GM19324 (cell line): ENCODE results near the gene ARL5C.

Source experiments
- ATAC-seq: cut with Tn5 transposase; IDR thresholded peaks from one replicate; pipeline ENCODE4 v1.9.1; 2021; ENCODE audit warnings: mild to moderate bottlenecking, moderate library complexity; ENCODE audit not compliant: unreplicated experiment, low FRiP score

Gene ARL5C

DNA sequence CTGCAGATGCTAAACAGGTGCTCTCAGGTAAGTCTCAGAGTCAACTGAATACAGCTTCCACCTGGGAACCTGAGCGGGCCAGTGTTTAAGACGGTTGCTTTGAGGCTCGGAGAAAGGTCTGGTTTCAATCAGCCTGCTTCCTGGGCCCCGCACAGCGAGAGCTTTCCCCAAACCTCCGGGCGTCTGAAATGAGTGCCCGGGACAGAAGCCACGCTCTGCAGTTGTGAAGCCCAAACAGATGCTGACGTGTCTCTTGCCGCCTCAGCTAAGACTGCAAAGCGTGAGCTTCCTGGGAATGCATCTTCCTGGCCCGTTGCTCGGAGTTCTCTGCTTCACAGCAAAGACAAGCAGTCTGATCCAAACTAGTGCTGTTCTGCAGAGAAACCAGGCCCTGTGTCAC, 51.2 kb downstream of the ARL5C start:
- no peak for ATAC-seq

- no peak for ATAC-seq
These were observed 52.1 kb downstream of the ARL5C start for GRCh38 chr17:39113871-39114270.

- ATAC-seq, result no peak
These were observed 55.4 kb downstream of the ARL5C start for GRCh38 chr17:39110435-39111136.

DNA sequence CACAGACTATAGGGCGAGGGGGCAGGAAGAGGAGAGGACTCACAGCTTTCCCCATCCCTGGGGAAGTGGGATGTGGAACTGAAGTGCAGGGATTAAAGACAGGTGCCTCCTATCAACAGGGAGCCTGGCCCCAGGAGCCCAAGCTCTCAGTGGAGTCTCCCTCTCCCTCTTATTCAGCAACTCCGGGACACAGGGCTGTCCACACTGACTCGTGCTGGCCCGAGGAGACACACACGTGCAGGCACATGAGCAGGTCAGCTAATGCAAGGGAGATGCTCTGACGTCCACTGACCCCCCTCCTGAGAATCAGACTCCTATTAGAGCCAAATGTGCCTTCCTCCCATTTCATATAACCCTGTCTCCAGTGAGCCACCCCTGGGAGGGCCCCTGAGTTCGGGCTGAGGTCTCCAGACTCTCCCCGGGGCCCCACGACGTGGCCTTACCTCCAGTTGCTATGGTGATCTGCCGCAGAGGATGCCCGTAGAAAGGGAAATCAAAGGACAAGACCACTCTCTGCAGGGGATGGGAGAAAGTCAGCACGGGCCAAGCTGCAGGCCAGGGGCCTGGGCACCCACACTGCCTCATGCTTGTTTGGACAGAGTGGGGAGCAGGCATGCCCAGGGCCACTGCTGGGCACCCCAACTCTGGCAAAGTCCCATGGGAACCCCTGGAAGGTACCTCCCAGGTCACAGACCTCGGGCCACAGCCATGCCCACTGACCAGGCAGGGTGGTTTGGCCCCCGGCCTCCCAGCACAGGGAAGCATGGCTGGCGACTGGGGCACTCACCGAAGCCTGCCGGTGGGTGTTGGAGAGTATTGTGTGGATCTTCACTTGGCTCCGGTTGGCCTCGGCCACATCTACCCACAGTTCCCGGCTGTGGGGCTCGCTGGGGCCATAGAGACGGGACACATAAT, 57.2 kb downstream of the ARL5C start:
- no peak for ATAC-seq

- no peak for ATAC-seq
These were observed 58.0 kb downstream of the ARL5C start for GRCh38 chr17:39107973-39108372.

DNA sequence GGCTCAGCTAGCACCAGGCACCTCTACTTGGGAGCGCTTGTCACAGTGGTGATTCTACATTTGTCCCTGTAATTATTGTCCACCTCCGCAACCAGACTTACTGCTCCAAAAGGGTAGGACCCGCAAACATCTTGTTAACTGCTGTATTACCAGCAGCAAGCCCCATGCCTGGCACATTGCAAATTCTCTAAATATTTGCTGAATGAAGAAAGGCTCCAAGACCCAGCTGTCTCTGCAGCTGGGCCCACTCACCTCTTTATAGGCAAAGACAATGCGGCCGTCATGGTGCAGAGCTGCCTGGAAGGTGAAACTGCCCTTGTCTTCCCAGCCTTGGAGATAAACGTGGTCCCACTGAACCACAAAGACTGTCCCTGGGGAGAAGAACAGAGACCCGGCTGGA, 58.8 kb downstream of the ARL5C start:
- no peak for ATAC-seq
